PC-9 (cell line): ENCODE measurements around the gene RETREG3.

Experiments used
- EZH2 ChIP-seq: fragments of 200-600 bp; sonication (generic); IDR thresholded peaks from 2 replicates; pipeline ENCODE4 v1.8.0; 2017; ENCODE audit warnings: antibody characterized with exemption, low read depth
- TF ChIP-seq, protein P1 (sequence below): fragments of 200-600 bp; sonication (generic); conservative IDR thresholded peaks from 2 replicates; pipeline ENCODE4 v1.6.1; 2017; ENCODE audit warnings: mixed run types, antibody characterized with exemption, mild to moderate bottlenecking, moderate library complexity

DNA sequence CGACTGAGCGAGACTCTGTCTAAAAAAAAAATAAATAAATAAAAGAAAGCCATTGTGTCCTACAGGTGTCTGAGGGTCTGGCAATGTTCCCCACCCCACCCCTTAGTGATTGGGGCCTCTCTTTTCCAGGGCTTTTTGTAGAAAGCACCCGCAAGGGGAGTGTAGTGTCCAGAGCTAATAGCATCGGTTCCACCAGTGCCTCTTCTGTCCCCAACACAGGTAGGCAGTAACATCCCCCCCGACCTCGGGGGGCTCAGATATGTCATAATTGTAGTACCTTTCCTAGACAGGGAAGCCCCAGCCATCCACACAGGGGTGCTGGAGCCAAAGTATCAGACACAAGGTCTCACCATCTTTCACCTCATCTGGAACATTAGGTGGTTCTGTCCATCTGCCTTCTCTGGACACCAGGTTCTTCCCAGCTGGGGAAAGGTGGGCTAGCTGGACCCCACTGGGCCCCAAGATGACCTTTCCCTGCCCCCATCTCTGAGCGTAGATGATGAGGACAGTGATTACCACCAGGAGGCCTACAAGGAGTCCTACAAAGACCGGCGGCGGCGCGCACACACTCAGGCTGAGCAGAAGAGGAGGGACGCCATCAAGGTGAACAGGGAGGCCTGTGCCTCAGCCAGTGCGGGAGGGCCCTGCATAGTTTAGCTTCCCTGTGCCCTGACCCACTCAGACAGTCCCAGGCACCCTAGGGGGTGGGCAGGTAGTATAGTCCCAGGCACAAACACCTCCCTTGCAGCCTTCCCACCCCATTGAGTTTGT, 40.6 kb downstream of the RETREG3 start:
- TF ChIP-seq, protein P1, sequence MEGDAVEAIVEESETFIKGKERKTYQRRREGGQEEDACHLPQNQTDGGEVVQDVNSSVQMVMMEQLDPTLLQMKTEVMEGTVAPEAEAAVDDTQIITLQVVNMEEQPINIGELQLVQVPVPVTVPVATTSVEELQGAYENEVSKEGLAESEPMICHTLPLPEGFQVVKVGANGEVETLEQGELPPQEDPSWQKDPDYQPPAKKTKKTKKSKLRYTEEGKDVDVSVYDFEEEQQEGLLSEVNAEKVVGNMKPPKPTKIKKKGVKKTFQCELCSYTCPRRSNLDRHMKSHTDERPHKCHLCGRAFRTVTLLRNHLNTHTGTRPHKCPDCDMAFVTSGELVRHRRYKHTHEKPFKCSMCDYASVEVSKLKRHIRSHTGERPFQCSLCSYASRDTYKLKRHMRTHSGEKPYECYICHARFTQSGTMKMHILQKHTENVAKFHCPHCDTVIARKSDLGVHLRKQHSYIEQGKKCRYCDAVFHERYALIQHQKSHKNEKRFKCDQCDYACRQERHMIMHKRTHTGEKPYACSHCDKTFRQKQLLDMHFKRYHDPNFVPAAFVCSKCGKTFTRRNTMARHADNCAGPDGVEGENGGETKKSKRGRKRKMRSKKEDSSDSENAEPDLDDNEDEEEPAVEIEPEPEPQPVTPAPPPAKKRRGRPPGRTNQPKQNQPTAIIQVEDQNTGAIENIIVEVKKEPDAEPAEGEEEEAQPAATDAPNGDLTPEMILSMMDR, result no peak
- TF ChIP-seq EZH2, result no peak
